Activated T-cell treated with anti-CD3 and anti-CD28 coated beads, Interleukin-2, amount 50 U/mL, for 4 hours (primary cell): ENCODE measurements around the gene AZI2. TPM values are rescaled to one million over a fixed set of nuclear protein-coding genes. Genes with fewer than 3 reads are reported as not detected.

Source experiments
- ATAC-seq, 2 donors: fragments of 200-7000 bp; cut with Tn5 transposase; one replicate each; pipeline ENCODE4 v1.10.0; 2021
- DNase-seq: peaks from one replicate; pipeline ENCODE4 v3.0.0-alpha.2; 2020
- H3K27me3 Mint-ChIP-seq: one replicate; pipeline ENCODE4 v1.8.0; 2021; ENCODE audit warnings: low read depth, mixed read lengths
- H3K36me3 Mint-ChIP-seq: one replicate; pipeline ENCODE4 v1.8.0; 2022; ENCODE audit warnings: mixed read lengths; ENCODE audit not compliant: insufficient read depth
- H3K4me1 Mint-ChIP-seq: one replicate; pipeline ENCODE4 v1.8.0; 2021; ENCODE audit warnings: low read depth, mixed read lengths
- H3K4me3 Mint-ChIP-seq: one replicate; pipeline ENCODE4 v1.8.0; 2021; ENCODE audit warnings: mild to moderate bottlenecking, moderate library complexity, mixed read lengths
- H3K9me3 Mint-ChIP-seq: one replicate; pipeline ENCODE4 v1.8.0; 2021; ENCODE audit warnings: mixed read lengths
- total RNA-seq, 3 donors: library from RNA; stranded (reverse); gene quantifications; one replicate each; pipeline ENCODE4 v1.2.1, GENCODE V29; 2021

Gene AZI2
- total RNA-seq, 3 donors from 2014 or later = 18.7 to 26.2 (median 24.6) TPM

DNA sequence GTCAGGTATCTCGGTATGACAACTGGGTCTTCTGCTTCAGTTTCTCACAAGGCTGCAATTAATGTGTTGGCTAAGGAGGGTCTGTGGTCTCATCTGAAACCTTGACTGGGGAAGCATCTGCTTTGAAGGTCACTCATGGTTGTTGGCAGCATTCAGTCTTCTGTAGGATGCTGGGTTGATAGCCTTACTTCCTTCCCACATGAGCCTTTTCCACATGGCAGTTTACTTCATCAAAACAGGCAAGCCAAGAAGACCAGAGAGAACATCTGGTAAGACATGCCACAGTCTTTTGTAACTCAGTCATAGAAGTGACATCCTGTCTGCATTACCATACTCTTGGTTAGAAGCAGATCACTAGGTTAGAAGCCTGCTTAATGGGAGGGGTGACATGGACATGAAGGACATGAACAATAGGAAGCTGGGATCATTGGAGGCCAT, 57.7 kb downstream of the AZI2 start:
- DNase-seq (no peak), ATAC-seq (no peak)
- Mint-ChIP-seq H3K36me3 (peaks cover 14% of the 10 kb centered on the region), H3K4me3 (no peak overlapping the region), H3K9me3 (no peaks in the 10 kb centered on the region), H3K27me3 (no peaks in the 10 kb centered on the region), H3K4me1 (peaks cover 15% of the 10 kb centered on the region)

DNA sequence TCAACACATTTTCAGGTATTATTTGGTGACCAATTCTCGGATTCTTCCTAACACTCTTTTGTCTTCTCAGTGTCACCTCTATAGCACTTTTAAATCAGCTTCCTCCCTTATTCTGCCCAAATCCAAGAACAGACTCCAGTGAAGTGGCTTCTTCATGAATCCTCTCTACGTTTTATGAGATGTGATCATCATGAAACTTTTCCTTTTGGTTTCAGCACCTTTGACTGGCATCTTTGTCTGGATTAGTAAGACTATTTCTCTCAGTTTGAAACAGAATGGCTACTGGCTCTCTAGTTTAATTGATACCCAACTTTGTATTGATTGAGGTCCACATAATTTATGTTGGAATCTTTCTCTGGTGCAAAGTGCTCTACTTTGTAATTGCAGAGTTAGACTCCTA, 61.6 kb downstream of the AZI2 start:
- no peaks in the 10 kb centered on the region for H3K27me3 Mint-ChIP-seq
- no peaks in the 10 kb centered on the region for H3K9me3 Mint-ChIP-seq
- H3K36me3 Mint-ChIP-seq = peaks cover 8% of the 10 kb centered on the region
- no peak overlapping the region for H3K4me3 Mint-ChIP-seq
- DNase-seq = no peak
- ATAC-seq = no peak
- peaks cover 14% of the 10 kb centered on the region for H3K4me1 Mint-ChIP-seq

DNA sequence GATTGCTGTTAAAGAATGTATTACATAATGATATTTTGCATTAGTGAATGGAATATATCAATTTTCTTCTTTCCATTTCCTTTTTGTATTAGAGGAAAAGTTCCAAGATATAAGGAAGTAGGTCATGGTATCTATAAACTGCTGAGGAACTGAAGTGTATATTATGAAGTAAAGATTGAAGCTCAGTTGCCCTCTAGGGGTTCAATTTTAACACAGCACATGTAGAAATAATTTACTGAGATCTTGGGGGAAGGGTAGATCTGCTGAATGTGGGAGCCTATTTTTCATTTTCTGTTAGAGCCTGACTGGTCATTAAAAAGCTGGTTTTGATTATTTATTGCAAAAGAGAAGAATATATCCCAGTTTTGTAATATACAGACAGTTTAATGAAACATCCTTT, 62.0 kb downstream of the AZI2 start:
- Mint-ChIP-seq H3K4me3 (no peak overlapping the region), H3K9me3 (no peaks in the 10 kb centered on the region), H3K36me3 (peaks cover 7% of the 10 kb centered on the region), H3K4me1 (peaks cover 11% of the 10 kb centered on the region), H3K27me3 (no peaks in the 10 kb centered on the region)
- ATAC-seq = peak in 1 of 2 donors; percentile 69
- no peak for DNase-seq

DNA sequence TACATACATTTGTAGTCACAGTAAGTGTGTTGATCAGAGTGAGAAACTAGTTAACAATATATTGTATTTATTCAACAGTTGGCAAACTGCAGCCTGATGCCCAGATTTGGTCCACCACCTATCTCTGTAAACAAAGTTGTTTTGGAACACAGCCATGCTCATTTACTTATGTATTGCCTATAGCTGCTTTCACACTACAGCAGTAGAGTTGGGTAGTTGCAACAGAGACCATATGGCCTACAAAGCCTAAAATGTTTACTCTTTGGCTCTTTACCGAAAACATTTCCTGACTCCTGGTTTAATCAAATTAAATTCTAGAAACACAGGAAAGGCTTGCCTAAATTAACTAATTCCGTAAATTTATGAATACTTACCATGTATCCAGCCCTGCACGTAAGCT, 67.8 kb downstream of the AZI2 start:
- no peak overlapping the region for H3K4me3 Mint-ChIP-seq
- no peaks in the 10 kb centered on the region for H3K9me3 Mint-ChIP-seq
- H3K4me1 Mint-ChIP-seq = peaks cover 11% of the 10 kb centered on the region
- DNase-seq = no peak
- no peaks in the 10 kb centered on the region for H3K27me3 Mint-ChIP-seq
- ATAC-seq = no peak
- H3K36me3 Mint-ChIP-seq = peaks cover 6% of the 10 kb centered on the region

DNA sequence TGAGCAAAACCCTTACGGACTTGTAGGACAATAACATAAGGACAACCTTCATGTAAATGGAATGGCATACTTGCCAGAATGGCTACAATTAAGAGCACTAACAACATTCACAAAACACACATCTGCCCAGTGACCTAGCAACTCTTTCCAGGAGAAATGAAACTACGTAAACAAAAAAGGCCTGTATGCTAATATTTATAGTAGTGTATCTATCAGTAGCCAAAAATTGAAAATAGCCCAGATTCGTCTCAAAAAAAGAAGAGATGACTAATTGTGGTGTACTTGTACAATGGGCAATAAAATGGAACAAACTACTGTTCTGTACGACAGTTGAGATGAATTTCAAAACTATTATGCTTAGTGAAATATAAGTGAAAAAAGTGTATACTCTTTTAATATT, 68.9 kb downstream of the AZI2 start:
- H3K4me3 Mint-ChIP-seq = no peak overlapping the region
- peaks cover 14% of the 10 kb centered on the region for H3K36me3 Mint-ChIP-seq
- H3K4me1 Mint-ChIP-seq = peaks cover 6% of the 10 kb centered on the region
- no peaks in the 10 kb centered on the region for H3K27me3 Mint-ChIP-seq
- no peaks in the 10 kb centered on the region for H3K9me3 Mint-ChIP-seq
- DNase-seq (no peak), ATAC-seq (no peak)

DNA sequence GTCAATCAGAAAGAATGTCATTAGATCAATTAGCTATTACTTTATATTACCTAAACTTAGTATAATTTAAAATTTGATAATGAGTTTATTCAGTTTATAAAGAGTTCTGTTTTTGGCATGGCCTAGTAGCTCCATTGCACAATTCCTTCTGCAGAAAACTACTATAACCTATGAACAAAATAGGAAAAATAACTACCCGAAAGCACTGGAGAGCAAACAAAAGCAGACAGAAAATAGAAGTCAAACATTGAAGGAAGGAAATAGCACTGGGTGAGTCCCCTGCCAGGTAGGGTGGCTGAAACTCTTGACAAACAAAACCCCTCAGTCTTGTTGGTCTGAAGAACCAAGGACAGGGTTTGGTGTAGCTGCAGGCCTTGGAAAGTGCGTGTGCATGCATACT, 69.7 kb downstream of the AZI2 start:
- H3K27me3 Mint-ChIP-seq = no peaks in the 10 kb centered on the region
- H3K9me3 Mint-ChIP-seq = peaks cover under 1% of the 10 kb centered on the region
- peaks cover 5% of the 10 kb centered on the region for H3K4me1 Mint-ChIP-seq
- DNase-seq = no peak
- H3K36me3 Mint-ChIP-seq = peaks cover 19% of the 10 kb centered on the region
- H3K4me3 Mint-ChIP-seq = no peak overlapping the region
- no peak for ATAC-seq

DNA sequence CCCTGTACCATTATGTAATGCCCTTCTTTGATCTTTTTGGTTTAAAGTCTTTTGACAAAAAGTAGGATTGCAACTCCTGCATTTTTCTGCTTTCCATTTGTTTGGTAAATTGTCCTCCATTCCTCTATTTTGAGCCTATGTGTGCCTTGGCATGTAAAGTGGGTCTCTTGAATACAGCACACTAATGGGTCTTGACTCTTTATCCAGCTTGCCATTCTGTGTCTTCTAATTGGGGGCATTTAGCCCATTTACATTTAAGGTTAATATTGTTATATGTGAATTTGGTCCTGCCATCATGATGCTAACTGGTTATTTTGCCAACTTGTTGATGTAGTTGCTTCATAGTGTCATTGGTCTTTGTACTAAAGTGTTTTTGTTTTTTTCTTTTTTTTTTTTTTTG, 74.8 kb downstream of the AZI2 start:
- ATAC-seq (no peak), DNase-seq (no peak)
- H3K4me3 Mint-ChIP-seq = no peak overlapping the region
- peaks cover 22% of the 10 kb centered on the region for H3K9me3 Mint-ChIP-seq
- H3K36me3 Mint-ChIP-seq = peaks cover 57% of the 10 kb centered on the region
- H3K4me1 Mint-ChIP-seq = peaks cover 12% of the 10 kb centered on the region
- H3K27me3 Mint-ChIP-seq = no peaks in the 10 kb centered on the region

Other genes with a start within 250 kb of the AZI2 start
- gene CMC1, start 107.2 kb downstream of the AZI2 start, total RNA-seq = 10 to 100 TPM; 23.7 to 23.9 (median 23.7) TPM
- not detected for gene ZCWPW2, start 103 bp downstream of the AZI2 start, total RNA-seq